HEK293 (cell line): ENCODE results near the gene ARHGAP36.

ENCODE experiments used
- CTCF ChIA-PET: fragments of 350-600 bp; formaldehyde crosslinking; extraction: SDS; loops from one replicate; lab custom pipeline; 2021; ENCODE audit warnings: antibody characterized with exemption; lab: Yijun Ruan, JAX
- POLR2A ChIA-PET: fragments of 300-600 bp; formaldehyde crosslinking; extraction: SDS; loops from one replicate; lab custom pipeline; 2020; ENCODE audit warnings: antibody characterized with exemption, inconsistent platforms; lab: Yijun Ruan, JAX
- H3K27ac ChIP-seq: fragments of 200-500 bp; sonication (Bioruptor generic); 2 replicates; pipeline ENCODE4 v1.5.1; 2014; ENCODE audit warnings: low read depth, low read length, control low read depth, inconsistent platforms; ENCODE audit errors: extremely low read depth
- H3K36me3 ChIP-seq, 2 experiments: fragments of 200-500 bp in 1 of 2; sonication (Bioruptor generic) in 1 of 2; 1 replicate in 1 of 2; 2 replicates in 1 of 2; pipeline ENCODE4 v1.5.1; 2014 to 2017; ENCODE audit warnings: inconsistent platforms in 2 of 2, low read length in 2 of 2; ENCODE audit not compliant: control insufficient read depth in 2 of 2, insufficient read depth in 1 of 2
- H3K4me1 ChIP-seq: fragments of 200-500 bp; sonication (Bioruptor generic); 2 replicates; pipeline ENCODE4 v1.5.1; 2014; ENCODE audit warnings: mild to moderate bottlenecking, low read length, inconsistent platforms; ENCODE audit not compliant: control insufficient read depth, insufficient read depth
- H3K4me3 ChIP-seq: 2 replicates; pipeline ENCODE4 v1.5.1; 2011; ENCODE audit warnings: low read depth, mild to moderate bottlenecking, control low read depth, low read length, moderate library complexity
- H3K9me3 ChIP-seq: fragments of 200-500 bp; sonication (Bioruptor generic); 2 replicates; pipeline ENCODE4 v1.5.1; 2014; ENCODE audit warnings: low read depth, low read length, inconsistent platforms; ENCODE audit not compliant: control insufficient read depth, insufficient read depth
- CTCF ChIP-seq: fragments of 450-650 bp; formaldehyde crosslinking; IDR thresholded peaks from 2 replicates; pipeline ENCODE4 v1.5.1; 2016; ENCODE audit warnings: missing biosample characterization, missing genetic modification characterization
- ZBTB44 ChIP-seq: fragments of 450-650 bp; IDR thresholded peaks from 2 replicates; pipeline ENCODE4 v1.5.1; 2018; ENCODE audit warnings: missing biosample characterization, mild to moderate bottlenecking, missing genetic modification characterization
- ZNF157 ChIP-seq: fragments of 450-650 bp; formaldehyde crosslinking; IDR thresholded peaks from 2 replicates; pipeline ENCODE4 v1.5.1; 2016; ENCODE audit warnings: missing biosample characterization, missing genetic modification characterization
- ZNF175 ChIP-seq: fragments of 450-650 bp; formaldehyde crosslinking; IDR thresholded peaks from 2 replicates; pipeline ENCODE4 v1.5.1; 2016; ENCODE audit warnings: missing biosample characterization, missing genetic modification characterization
- ZNF274 ChIP-seq, 2 experiments: fragments of 200-500 bp in 1 of 2; fragments of 450-650 bp in 1 of 2; sonication (Bioruptor generic) in 1 of 2; formaldehyde crosslinking in 1 of 2; IDR thresholded peaks; 2 replicates each; pipeline versions ENCODE4 v1.5.1 to v1.6.1; 2014 to 2016; ENCODE audit warnings: borderline replicate concordance in 1 of 2, inconsistent platforms in 1 of 2, low read length in 1 of 2, missing biosample characterization in 1 of 2, missing genetic modification characterization in 1 of 2
- ZNF280D ChIP-seq: fragments of 450-650 bp; formaldehyde crosslinking; IDR thresholded peaks from 2 replicates; pipeline ENCODE4 v1.5.1; 2016; ENCODE audit warnings: missing biosample characterization, missing genetic modification characterization
- ZNF416 ChIP-seq: fragments of 450-650 bp; formaldehyde crosslinking; IDR thresholded peaks from 2 replicates; pipeline ENCODE4 v1.5.1; 2016; ENCODE audit warnings: missing biosample characterization, missing genetic modification characterization
- ZNF514 ChIP-seq: fragments of 450-650 bp; formaldehyde crosslinking; IDR thresholded peaks from 2 replicates; pipeline ENCODE4 v1.5.1; 2016; ENCODE audit warnings: missing biosample characterization, missing genetic modification characterization
- ZNF518A ChIP-seq: fragments of 450-650 bp; formaldehyde crosslinking; conservative IDR thresholded peaks from 2 replicates; pipeline ENCODE4 v1.5.1; 2016; ENCODE audit warnings: low read depth, missing biosample characterization, missing genetic modification characterization
- ZNF596 ChIP-seq: fragments of 450-650 bp; IDR thresholded peaks from 2 replicates; pipeline ENCODE4 v1.5.0; 2018; ENCODE audit warnings: missing biosample characterization, mild to moderate bottlenecking, missing genetic modification characterization, moderate library complexity

Gene ARHGAP36

GRCh38 chrX:131010186-131010585, 48.0 kb upstream of the ARHGAP36 start:
- Histone ChIP-seq H3K36me3 (no peaks in the 10 kb centered on the region), H3K4me3 (no peak overlapping the region), H3K4me1 (no peaks in the 10 kb centered on the region), H3K9me3 (no peaks in the 10 kb centered on the region), H3K27ac (no peak overlapping the region)
- ChIA-PET POLR2A (no interaction called here), CTCF (no interaction called here)
- TF ChIP-seq ZBTB44 (tag by site-specific recombination): no peak
- TF ChIP-seq CTCF: 0 out of 2 replicates have a peak, but pooled peaks have one; percentile 18

GRCh38 chrX:131025336-131025735, 32.8 kb upstream of the ARHGAP36 start:
- Histone ChIP-seq H3K27ac (no peak overlapping the region), H3K4me3 (no peak overlapping the region), H3K9me3 (peaks cover 6% of the 10 kb centered on the region), H3K4me1 (no peaks in the 10 kb centered on the region)
- POLR2A ChIA-PET: no interaction called here
- no peak for TF ChIP-seq ZNF518A (tag by site-specific recombination)
- no peak for TF ChIP-seq ZNF280D
- no peak for TF ChIP-seq ZNF596 (tag by site-specific recombination)
- no peak for TF ChIP-seq ZNF416 (tag by site-specific recombination)
- TF ChIP-seq, all 188 proteins: peak for 0
- H3K36me3 ChIP-seq: no peaks in the 10 kb centered on the region
- CTCF ChIA-PET: interaction anchor here (1.2 kb wide), 1 partner anchor 29 kb away, joined by 3 read pairs; no protein-coding TSS in a partner anchor

GRCh38 chrX:131032354-131033230, 25.6 kb upstream of the ARHGAP36 start:
- POLR2A ChIA-PET: no interaction called here
- H3K4me3 ChIP-seq: no peak overlapping the region
- H3K27ac ChIP-seq: no peak overlapping the region
- CTCF ChIA-PET: interaction anchor here (0.5 kb wide), 1 partner anchor 38 kb away, joined by 3 read pairs; no protein-coding TSS in a partner anchor
- no peaks in the 10 kb centered on the region for H3K36me3 ChIP-seq
- H3K9me3 ChIP-seq: no peaks in the 10 kb centered on the region
- H3K4me1 ChIP-seq: no peaks in the 10 kb centered on the region
- no peak for TF ChIP-seq ZNF157 (tag by site-specific recombination)
- TF ChIP-seq ZNF274 (IDR thresholded peaks at IDR 0.05; ENCODE audit: low read length): no peak
- TF ChIP-seq ZNF274 (tag by site-specific recombination; IDR thresholded peaks at IDR 0.05; ENCODE audit: borderline replicate concordance): no peak
- TF ChIP-seq ZNF175 (tag by site-specific recombination): no peak
- no peak for TF ChIP-seq ZNF514 (tag by site-specific recombination)
- TF ChIP-seq, all 188 proteins: peak for 0
